Caco-2 (cell line): ENCODE data around the gene NR2C2. TPM values are rescaled to one million over a fixed set of nuclear protein-coding genes. Genes with fewer than 3 reads are reported as not detected.
A peak's percentile ranks its signal among the peaks of the same experiment; 100 is the strongest.

Source experiments
- BruUV-seq: library from RNA; stranded (reverse); fragments of 400-500 nt; replicated peaks from 2 replicates; lab custom pipeline; 2021; lab: Mats Ljungman, UMichigan
- CTCF ChIA-PET: fragments of 300-600 bp; sonication (Branson Sonifier 250); formaldehyde crosslinking; loops from one replicate; lab custom pipeline; 2022; ENCODE audit warnings: antibody characterized with exemption; lab: Charles Lee
- POLR2A ChIA-PET: fragments of 300-600 bp; sonication (Branson Sonifier 250); formaldehyde crosslinking; loops from one replicate; lab custom pipeline; 2022; ENCODE audit warnings: antibody characterized with exemption; lab: Charles Lee
- DNase-seq, 2 experiments: peaks; one replicate each; pipeline versions ENCODE4 v3.0.0 to v3.0.0-alpha.2; 2020 to 2022
- H3K27me3 ChIP-seq: replicated peaks from 2 replicates; pipeline ENCODE4 v1.6.0; 2011; ENCODE audit warnings: low read length; ENCODE audit not compliant: control insufficient read depth, insufficient read depth
- H3K36me3 ChIP-seq: 2 replicates; pipeline ENCODE4 v1.5.1; 2011; ENCODE audit warnings: low read length; ENCODE audit not compliant: control insufficient read depth, insufficient read depth
- H3K4me1 ChIP-seq: fragments of 250-450 bp; sonication (Bioruptor Pico); 2 replicates; pipeline ENCODE4 v1.5.1; 2020; ENCODE audit warnings: mild to moderate bottlenecking
- H3K4me3 ChIP-seq: 2 replicates; pipeline ENCODE4 v1.5.1; 2011; ENCODE audit warnings: low read depth, mild to moderate bottlenecking, control low read depth, low read length
- H3K9me3 ChIP-seq: fragments of 250-450 bp; sonication (Bioruptor Pico); 2 replicates; pipeline ENCODE4 v1.5.1; 2020; ENCODE audit warnings: mild to moderate bottlenecking, moderate library complexity
- H3K27ac Mint-ChIP-seq: one replicate; pipeline ENCODE4 v1.8.0; 2022; ENCODE audit warnings: mixed read lengths; ENCODE audit not compliant: unreplicated experiment
- H3K27me3 Mint-ChIP-seq: one replicate; pipeline ENCODE4 v1.8.0; 2022; ENCODE audit warnings: mixed read lengths; ENCODE audit not compliant: insufficient read depth, unreplicated experiment
- H3K36me3 Mint-ChIP-seq: one replicate; pipeline ENCODE4 v1.8.0; 2022; ENCODE audit warnings: mild to moderate bottlenecking, mixed read lengths; ENCODE audit not compliant: insufficient read depth, unreplicated experiment
- H3K4me1 Mint-ChIP-seq: one replicate; pipeline ENCODE4 v1.8.0; 2022; ENCODE audit warnings: low read depth, mixed read lengths; ENCODE audit not compliant: unreplicated experiment
- H3K4me3 Mint-ChIP-seq: one replicate; pipeline ENCODE4 v1.8.0; 2022; ENCODE audit warnings: mild to moderate bottlenecking, moderate library complexity, mixed read lengths; ENCODE audit not compliant: unreplicated experiment
- H3K9me3 Mint-ChIP-seq: one replicate; pipeline ENCODE4 v1.8.0; 2022; ENCODE audit warnings: mixed read lengths; ENCODE audit not compliant: unreplicated experiment
- CTCF ChIP-seq, 2 experiments: fragments of 200-600 bp in 1 of 2; IDR thresholded peaks; 1 replicate in 1 of 2; 2 replicates in 1 of 2; pipeline versions ENCODE4 v1.5.1 to v1.8.0; 2011 to 2022; ENCODE audit warnings: antibody characterized with exemption in 1 of 2, control low read depth in 1 of 2, inconsistent platforms in 1 of 2, low read depth in 1 of 2, low read length in 1 of 2, mild to moderate bottlenecking in 1 of 2, moderate library complexity in 1 of 2; ENCODE audit not compliant: insufficient read depth in 1 of 2, severe bottlenecking in 1 of 2, unreplicated experiment in 1 of 2
- intact Hi-C: fragments of 100-400 bp; cut with micrococcal nuclease; formaldehyde crosslinking; loops from one replicate; pipeline ENCODE4 v1.10.0; 2022; ENCODE audit not compliant: unreplicated experiment
- total RNA-seq: library from RNA; stranded (reverse); gene quantifications from 2 replicates; pipeline ENCODE4 v1.2.3, GENCODE V29; 2022

NR2C2 gene
- total RNA-seq, 1 experiment from 2014 or later, result 37.0 TPM

- Histone ChIP-seq H3K4me3 (no peak overlapping the region), H3K4me1 (no peaks in the 10 kb centered on the region), H3K27me3 (no peaks in the 10 kb centered on the region), H3K9me3 (no peaks in the 10 kb centered on the region), H3K36me3 (no peaks in the 10 kb centered on the region)
- POLR2A ChIA-PET, result no interaction called here
- H3K4me1 Mint-ChIP-seq, result no peaks in the 10 kb centered on the region
- no peak for DNase-seq
- H3K36me3 Mint-ChIP-seq, result no peaks in the 10 kb centered on the region
- peaks cover 12% of the 10 kb centered on the region for H3K27me3 Mint-ChIP-seq
- intact Hi-C loops, result no loop called here
- no peak overlapping the region for H3K27ac Mint-ChIP-seq
- no peaks in the 10 kb centered on the region for H3K9me3 Mint-ChIP-seq
- no TSS peak for BruUV-seq
- CTCF ChIA-PET, result interaction anchor here (0.6 to 1.6 kb wide), 2 partner anchors 82 to 137 kb away, joined by 3 read pairs; no protein-coding TSS in a partner anchor
- H3K4me3 Mint-ChIP-seq, result no peak overlapping the region
- no peak for TF ChIP-seq CTCF (IDR thresholded peaks at IDR 0.05; ENCODE audit: insufficient read depth in 1 of 2, low read depth in 1 of 2, low read length in 1 of 2, severe bottlenecking in 1 of 2, unreplicated experiment in 1 of 2)
Measured at GRCh38 chr3:14918356-14918860, 29.0 kb upstream of the NR2C2 start.

- BruUV-seq, result no TSS peak
- ChIA-PET POLR2A (no interaction called here), CTCF (interaction anchor here (0.5 to 2.9 kb wide), 13 partner anchors 13 to 412 kb away, joined by 3 to 14 read pairs (median 5); no protein-coding TSS in a partner anchor)
- no peaks in the 10 kb centered on the region for H3K4me1 ChIP-seq
- Mint-ChIP-seq H3K36me3 (no peaks in the 10 kb centered on the region), H3K27me3 (peaks cover 8% of the 10 kb centered on the region), H3K27ac (no peak overlapping the region), H3K4me3 (no peak overlapping the region), H3K9me3 (no peaks in the 10 kb centered on the region), H3K4me1 (no peaks in the 10 kb centered on the region)
- H3K4me3 ChIP-seq, result no peak overlapping the region
- no peaks in the 10 kb centered on the region for H3K36me3 ChIP-seq
- no peaks in the 10 kb centered on the region for H3K9me3 ChIP-seq
- DNase-seq, result no peak
- H3K27me3 ChIP-seq, result no peaks in the 10 kb centered on the region
- intact Hi-C loops, result loop anchor here (2.0 to 5.0 kb wide), 3 partner anchors 64 to 413 kb away; no protein-coding TSS in a partner anchor
- no peak for TF ChIP-seq CTCF (IDR thresholded peaks at IDR 0.05; ENCODE audit: insufficient read depth in 1 of 2, low read depth in 1 of 2, low read length in 1 of 2, severe bottlenecking in 1 of 2, unreplicated experiment in 1 of 2)
Measured at GRCh38 chr3:14920536-14920935, 26.8 kb upstream of the NR2C2 start.

GRCh38 chr3:14921034-14921616, 26.3 kb upstream of the NR2C2 start:
- H3K27me3 ChIP-seq, result no peaks in the 10 kb centered on the region
- no peak overlapping the region for H3K4me3 ChIP-seq
- H3K36me3 ChIP-seq, result no peaks in the 10 kb centered on the region
- ChIA-PET POLR2A (no interaction called here), CTCF (interaction anchor here (0.5 to 2.9 kb wide), 14 partner anchors 12 to 412 kb away, joined by 3 to 14 read pairs (median 5); no protein-coding TSS in a partner anchor)
- TF ChIP-seq CTCF (IDR thresholded peaks at IDR 0.05; ENCODE audit: insufficient read depth in 1 of 2, low read depth in 1 of 2, low read length in 1 of 2, severe bottlenecking in 1 of 2, unreplicated experiment in 1 of 2), result peak; percentile 93 to 96
- H3K9me3 ChIP-seq, result no peaks in the 10 kb centered on the region
- Mint-ChIP-seq H3K9me3 (no peaks in the 10 kb centered on the region), H3K4me1 (no peaks in the 10 kb centered on the region), H3K36me3 (no peaks in the 10 kb centered on the region), H3K27ac (no peak overlapping the region), H3K4me3 (no peak overlapping the region), H3K27me3 (peaks cover 8% of the 10 kb centered on the region)
- H3K4me1 ChIP-seq, result no peaks in the 10 kb centered on the region
- peak; percentile 76 to 81 for DNase-seq
- intact Hi-C loops, result loop anchor here (1.0 to 5.0 kb wide), 5 partner anchors 64 to 414 kb away; no protein-coding TSS in a partner anchor
- BruUV-seq, result no TSS peak
